HepG2 (cell line): Measurements from ENCODE around the gene ADARB2. TPM values are rescaled to one million over a fixed set of nuclear protein-coding genes. Genes with fewer than 3 reads are reported as not detected.

ENCODE experiments used
- ATAC-seq: fragments of 200-7000 bp; cut with Tn5 transposase; 3 replicates; pipeline ENCODE4 v1.9.1; 2020; ENCODE audit warnings: mild to moderate bottlenecking, moderate library complexity
- BruUV-seq: library from RNA; stranded (reverse); fragments of 400-500 nt; replicated peaks from 2 replicates; lab custom pipeline; 2021; lab: Mats Ljungman, UMichigan
- CTCF ChIA-PET: fragments of 300-600 bp; formaldehyde crosslinking; extraction: SDS; loops from one replicate; lab custom pipeline; 2021; ENCODE audit warnings: low total read pairs, inconsistent platforms, low intra/inter-chr PET ratio; lab: Yijun Ruan, JAX
- POLR2A ChIA-PET: fragments of 350-600 bp; sonication (Branson Sonifier 250); formaldehyde crosslinking; loops from one replicate; lab custom pipeline; 2020; ENCODE audit warnings: antibody characterized with exemption, inconsistent platforms; lab: Yijun Ruan, JAX
- DNase-seq: peaks from one replicate; pipeline ENCODE4 v3.0.0-alpha.2; 2015; ENCODE audit warnings: low spot score
- FAIRE-seq: peaks from 3 replicates; lab custom pipeline; 2011; peaks lifted over from hg19 to GRCh38; lab: Jason Lieb, UNC
- H2AFZ ChIP-seq: one replicate; pipeline ENCODE4 v1.6.1; 2011; ENCODE audit warnings: low read length, inconsistent platforms
- H3K27ac ChIP-seq: fragments of 300-600 bp; 3 replicates; pipeline ENCODE4 v1.8.0; 2011; ENCODE audit warnings: mixed run types, mild to moderate bottlenecking, mixed read lengths, low read length, inconsistent platforms; ENCODE audit not compliant: insufficient read depth; ENCODE audit errors: extremely low read length
- H3K27me3 ChIP-seq, 2 experiments: fragments of 200-600 bp in 1 of 2; 2 replicates in 1 of 2; 3 replicates in 1 of 2; pipeline versions ENCODE4 v1.6.0 to v1.8.0; 2011; ENCODE audit warnings: low read length in 2 of 2, mild to moderate bottlenecking in 2 of 2, moderate library complexity in 2 of 2, inconsistent platforms in 1 of 2; ENCODE audit not compliant: insufficient read depth in 2 of 2, control insufficient read depth in 1 of 2
- H3K36me3 ChIP-seq, 2 experiments: fragments of 200-600 bp in 1 of 2; replicated peaks in 1 of 2; 2 replicates in 1 of 2; 3 replicates in 1 of 2; pipeline versions ENCODE4 v1.5.1 to v1.8.0; 2011; ENCODE audit warnings: low read length in 2 of 2, inconsistent platforms in 1 of 2; ENCODE audit not compliant: insufficient read depth in 2 of 2, control insufficient read depth in 1 of 2
- H3K4me1 ChIP-seq: 2 replicates; pipeline ENCODE4 v1.5.1; 2012; ENCODE audit warnings: low read length, inconsistent platforms; ENCODE audit not compliant: insufficient read depth
- H3K4me2 ChIP-seq: 2 replicates; pipeline ENCODE4 v1.6.0; 2011; ENCODE audit warnings: low read depth, low read length, inconsistent platforms
- H3K4me3 ChIP-seq, 3 experiments: fragments of 200-600 bp in 1 of 3; sonication (generic), shearing (Covaris generic) in 1 of 3; replicated peaks in 1 of 3; 2 replicates each; pipeline ENCODE4 v1.5.1; 2011 to 2016; ENCODE audit warnings: low read length in 3 of 3, inconsistent platforms in 2 of 3, low read depth in 2 of 3, mild to moderate bottlenecking in 2 of 3, control low read depth in 1 of 3, mixed read lengths in 1 of 3; ENCODE audit not compliant: insufficient read depth in 1 of 3
- H3K79me2 ChIP-seq: one replicate; pipeline ENCODE4 v1.6.1; 2011; ENCODE audit warnings: low read length, inconsistent platforms; ENCODE audit not compliant: insufficient read depth
- H3K9ac ChIP-seq: 2 replicates; pipeline ENCODE4 v1.6.0; 2011; ENCODE audit warnings: mild to moderate bottlenecking, low read depth, low read length, inconsistent platforms; ENCODE audit not compliant: insufficient read depth
- H3K9me3 ChIP-seq: 2 replicates; pipeline ENCODE4 v1.5.1; 2012; ENCODE audit warnings: mild to moderate bottlenecking, low read length
- H4K20me1 ChIP-seq: 2 replicates; pipeline ENCODE4 v1.6.0; 2011; ENCODE audit warnings: inconsistent platforms, mild to moderate bottlenecking, low read length, moderate library complexity; ENCODE audit not compliant: insufficient read depth
- ATAD3A ChIP-seq: sonication (generic); formaldehyde crosslinking; IDR thresholded peaks from 2 replicates; pipeline ENCODE4 v1.4.0; 2020; ENCODE audit warnings: missing genetic modification reagents
- DR1 ChIP-seq: sonication (generic); formaldehyde crosslinking; IDR thresholded peaks from 2 replicates; pipeline ENCODE4 v1.8.0; 2021; ENCODE audit warnings: mild to moderate bottlenecking, missing genetic modification reagents, inconsistent platforms
- MLX ChIP-seq: IDR thresholded peaks from 2 replicates; pipeline ENCODE4 v1.6.1; 2016
- NR2F1 ChIP-seq, 2 experiments: fragments of 450-650 bp in 1 of 2; formaldehyde crosslinking in 1 of 2; IDR thresholded peaks; 2 replicates each; pipeline versions ENCODE4 v1.5.0 to v1.6.1; 2016 to 2020; ENCODE audit warnings: mild to moderate bottlenecking in 1 of 2, missing compliant biosample characterization in 1 of 2, missing genetic modification reagents in 1 of 2, moderate library complexity in 1 of 2
- ZBTB49 ChIP-seq: sonication (generic); formaldehyde crosslinking; IDR thresholded peaks from 2 replicates; pipeline ENCODE4 v1.4.0; 2020; ENCODE audit warnings: missing genetic modification reagents, borderline replicate concordance
- ZNF446 ChIP-seq: sonication (generic); formaldehyde crosslinking; IDR thresholded peaks from 2 replicates; pipeline ENCODE4 v1.5.0; 2020; ENCODE audit warnings: mild to moderate bottlenecking, missing genetic modification reagents
- ZNF513 ChIP-seq: sonication (generic); formaldehyde crosslinking; conservative IDR thresholded peaks from 2 replicates; pipeline ENCODE4 v1.5.0; 2020; ENCODE audit warnings: missing genetic modification reagents
- WGBS: methylation state at CpG from one replicate; pipeline ENCODE4 v1.1.6; 2017; ENCODE audit warnings: low lambda C conversion rate; 5-methylcytosine and 5-hydroxymethylcytosine counted together
- in situ Hi-C: cut with HindIII; loops from 2 replicates; pipeline ENCODE4 v1.10.0; 2017; ENCODE audit warnings: low pct_unique_long_range_greater_than_20kb; ENCODE audit not compliant: extremely low pct_ligation_motif_present
- intact Hi-C: fragments of 100-400 bp; cut with micrococcal nuclease; formaldehyde crosslinking; loops from one replicate; pipeline ENCODE4 v1.10.0; 2022; ENCODE audit not compliant: unreplicated experiment
- polyA plus RNA-seq, 8 experiments: library from polyadenylated mRNA; depleted of rRNA in 3 of 8; stranded (reverse) in 7 of 8; unstranded in 1 of 8; fragments of >200 nt; fragmentation: Illumina TruSeq in 4 of 8; extraction: Trizol in 4 of 8; gene quantifications; 2 replicates each; pipeline versions ENCODE4 v1.2.1 to v1.2.3, GENCODE V29; 2011 to 2016; ENCODE audit warnings: low read depth in 4 of 8, missing spikeins in 1 of 8, mixed read lengths in 1 of 8; ENCODE audit not compliant: insufficient read depth in 1 of 8
- total RNA-seq, 5 experiments: library from RNA; depleted of rRNA; stranded (reverse); fragments of >200 nt; fragmentation: Illumina TruSeq; extraction: Trizol; gene quantifications; 2 replicates each; pipeline ENCODE4 v1.2.3, GENCODE V29; 2016; ENCODE audit warnings: low read depth in 1 of 5

The ADARB2 gene
- total and polyA plus RNA-seq, 2 of the 13 experiments (the other 11 are each of a cell fraction or from before 2014, with no cell fraction given), result not detected

- FAIRE-seq, result no peak
- DNase-seq, result no peak
- Histone ChIP-seq H3K9me3 (no peaks in the 10 kb centered on the region), H3K4me3 (no peak overlapping the region), H3K79me2 (no peaks in the 10 kb centered on the region), H3K9ac (no peak overlapping the region), H2AFZ (no peak overlapping the region), H3K36me3 (no peaks in the 10 kb centered on the region), H3K27ac (no peak overlapping the region), H3K4me2 (no peak overlapping the region), H3K4me1 (no peaks in the 10 kb centered on the region), H3K27me3 (peaks cover 5 to 27% of the 10 kb centered on the region in 2 experiments; a peak in 3 of 5 replicates), H4K20me1 (no peaks in the 10 kb centered on the region)
- CTCF ChIA-PET, result no interaction called here
- 26% methylated on average over 5 of the region's 7 CpGs for WGBS
- in situ Hi-C loops (no loop called here), intact Hi-C loops (no loop called here)
- ATAC-seq, result no peak
- TF ChIP-seq ZBTB49, result no peak
- no peak for TF ChIP-seq ZNF513
- TF ChIP-seq ZNF446 (CRISPR knock-in tag), result no peak
- TF ChIP-seq NR2F1 (CRISPR knock-in tag; IDR thresholded peaks at IDR 0.05), result no peak
- no peak for TF ChIP-seq MLX (CRISPR knock-in tag)
- no peak for TF ChIP-seq DR1 (CRISPR knock-in tag)
- TF ChIP-seq ATAD3A (CRISPR knock-in tag), result no peak
- POLR2A ChIA-PET, result no interaction called here
- no TSS peak for BruUV-seq
Observed at GRCh38 chr10:1660386-1660785, 76.9 kb downstream of the ADARB2 start.
